K562 (cell line): ENCODE results near the gene ALKBH2. TPM values are rescaled to one million over a fixed set of nuclear protein-coding genes. Genes with fewer than 3 reads are reported as not detected.
A peak's percentile ranks its signal among the peaks of the same experiment; 100 is the strongest.

Source experiments
- CCAR2 ChIP-seq: fragments of 200-400 bp; formaldehyde crosslinking; IDR thresholded peaks from 2 replicates; pipeline ENCODE4 v1.6.1; 2017; ENCODE audit warnings: mild to moderate bottlenecking, low read depth, low read length
- CHD1 ChIP-seq: fragments of 200-600 bp; sonication (generic); IDR thresholded peaks from one replicate; pipeline ENCODE4 v1.6.1; 2012; ENCODE audit warnings: mild to moderate bottlenecking, moderate library complexity, low read length, inconsistent platforms
- DDX20 ChIP-seq: fragments of 450-650 bp; IDR thresholded peaks from 2 replicates; pipeline ENCODE4 v1.6.1; 2016; ENCODE audit warnings: missing genetic modification characterization, low read depth, mild to moderate bottlenecking, missing compliant biosample characterization, moderate library complexity
- ESRRA ChIP-seq: fragments of 450-650 bp; IDR thresholded peaks from 2 replicates; pipeline ENCODE4 v1.6.1; 2014; ENCODE audit warnings: low read depth, mild to moderate bottlenecking, moderate library complexity, borderline replicate concordance
- MYBL2 ChIP-seq, 2 experiments: fragments of 450-650 bp in 1 of 2; sonication (generic) in 1 of 2; formaldehyde crosslinking in 1 of 2; IDR thresholded peaks; 2 replicates each; pipeline versions ENCODE4 v1.6.1 to v1.8.1; 2017 to 2022; ENCODE audit warnings: borderline replicate concordance in 1 of 2, inconsistent platforms in 1 of 2, low read depth in 1 of 2, mild to moderate bottlenecking in 1 of 2, missing genetic modification reagents in 1 of 2, moderate library complexity in 1 of 2
- NFRKB ChIP-seq: fragments of 450-650 bp; IDR thresholded peaks from 2 replicates; pipeline ENCODE4 v1.6.1; 2016; ENCODE audit warnings: low read depth
- NR1H2 ChIP-seq: sonication (generic); formaldehyde crosslinking; IDR thresholded peaks from 2 replicates; pipeline ENCODE4 v1.4.0; 2020; ENCODE audit warnings: mild to moderate bottlenecking, missing genetic modification reagents
- RERE ChIP-seq: sonication (generic); formaldehyde crosslinking; IDR thresholded peaks from 2 replicates; pipeline ENCODE4 v1.8.0; 2023; ENCODE audit warnings: missing genetic modification reagents, mild to moderate bottlenecking, borderline replicate concordance
- SMAD2 ChIP-seq: fragments of 150-350 bp; IDR thresholded peaks from 2 replicates; pipeline ENCODE4 v1.6.1; 2014; ENCODE audit warnings: low read depth, mild to moderate bottlenecking, low read length
- TAF1 ChIP-seq: IDR thresholded peaks from 2 replicates; pipeline ENCODE4 v1.6.1; 2011; ENCODE audit warnings: mild to moderate bottlenecking, low read length, moderate library complexity; ENCODE audit not compliant: insufficient read depth, control insufficient read depth, severe bottlenecking; ENCODE audit errors: extremely low read depth
- TGIF2 ChIP-seq: sonication (generic); formaldehyde crosslinking; IDR thresholded peaks from 2 replicates; pipeline ENCODE4 v1.8.1; 2022; ENCODE audit warnings: mild to moderate bottlenecking, missing genetic modification reagents, moderate library complexity
- UBTF ChIP-seq, 2 experiments: IDR thresholded peaks; 2 replicates each; pipeline ENCODE4 v1.6.1; 2012; ENCODE audit warnings: improper control_type of control experiment in 2 of 2, low read depth in 2 of 2, low read length in 2 of 2, borderline replicate concordance in 1 of 2
- ZNF175 ChIP-seq: fragments of 200-800 bp; sonication (Bioruptor generic); IDR thresholded peaks from 2 replicates; pipeline ENCODE4 v1.6.1; 2016; ENCODE audit warnings: low read depth, mild to moderate bottlenecking, missing genetic modification characterization, missing compliant biosample characterization
- ZNF224 ChIP-seq: sonication (generic); formaldehyde crosslinking; IDR thresholded peaks from 2 replicates; pipeline ENCODE4 v1.8.0; 2022; ENCODE audit warnings: mild to moderate bottlenecking, missing genetic modification reagents
- ZNF639 ChIP-seq, 2 experiments: fragments of 200-800 bp in 1 of 2; sonication (Bioruptor generic) in 1 of 2; sonication (generic) in 1 of 2; formaldehyde crosslinking in 1 of 2; IDR thresholded peaks in 1 of 2; conservative IDR thresholded peaks in 1 of 2; 2 replicates each; pipeline versions ENCODE4 v1.5.0 to v1.6.1; 2016 to 2020; ENCODE audit warnings: missing compliant biosample characterization in 1 of 2, missing genetic modification characterization in 1 of 2, missing genetic modification reagents in 1 of 2
- ZNF77 ChIP-seq: fragments of 250-450 bp; sonication (Bioruptor Pico); IDR thresholded peaks from 2 replicates; pipeline ENCODE4 v1.5.0; 2020
- ZSCAN29 ChIP-seq: fragments of 450-650 bp; IDR thresholded peaks from 2 replicates; pipeline ENCODE4 v1.6.1; 2017
- polyA plus RNA-seq, 8 experiments: library from polyadenylated mRNA; depleted of rRNA in 4 of 8; stranded (reverse) in 5 of 8; unstranded in 3 of 8; fragments of >200 nt; fragmentation: Nextera tagmentation in 2 of 8; fragmentation: Illumina TruSeq in 1 of 8; extraction: Ambion mirVana in 2 of 8; extraction: Trizol in 1 of 8; gene quantifications; 2 replicates each; pipeline versions ENCODE4 v1.2.1 to v1.2.3, GENCODE V29; 2011 to 2014; ENCODE audit warnings: inconsistent platforms in 1 of 8, missing spikeins in 1 of 8
- total RNA-seq, 7 experiments: library from RNA; depleted of rRNA in 6 of 7; stranded (reverse); fragments of >200 nt in 6 of 7; fragmentation: Illumina TruSeq in 2 of 7; extraction: Trizol in 2 of 7; gene quantifications; 2 replicates each; pipeline versions ENCODE4 v1.2.1 to v1.2.3, GENCODE V29; 2011 to 2021; ENCODE audit warnings: low replicate concordance in 1 of 7

The ALKBH2 gene
- total and polyA plus RNA-seq, 9 of the 15 experiments (the other 6 are each of a cell fraction or from before 2014, with no cell fraction given): 5.9 to 56.1 (median 41.9) TPM

- TF ChIP-seq RERE (no peak), CCAR2 (no peak), ZNF77 (no peak), DDX20 (tag) (no peak), ZNF224 (CRISPR knock-in tag) (no peak), ZSCAN29 (no peak), MYBL2 (IDR thresholded peaks at IDR 0.05; ENCODE audit: low read depth) (no peak), MYBL2 (CRISPR knock-in tag; IDR thresholded peaks at IDR 0.05; ENCODE audit: borderline replicate concordance) (no peak), SMAD2 (no peak), NFRKB (no peak), ZNF639 (CRISPR knock-in tag; conservative IDR thresholded peaks at IDR 0.05 in 1 of 2, IDR thresholded peaks at IDR 0.05 in 1 of 2) (peak in 1 of 2 experiments; percentile 47; a peak in 1 of 4 replicates), CHD1 (no peak), TAF1 (peak; percentile 56), UBTF (IDR thresholded peaks at IDR 0.05; ENCODE audit: borderline replicate concordance in 1 of 2, low read depth in 2 of 2, low read length in 2 of 2) (no peak), ZNF175 (CRISPR knock-in tag) (peak; percentile 74), NR1H2 (CRISPR knock-in tag) (no peak), ESRRA (peak; percentile 83; the same call in 1 of the 2 replicates), TGIF2 (CRISPR knock-in tag) (no peak)
Observed at GRCh38 chr12:109093022-109093918, at the start of gene ALKBH2 (continued).
